ENCODE results near the gene CLDN20.

The CLDN20 gene

GRCh38 chr6:155219299-155219698 is 44.5 kb upstream of the CLDN20 start:
- no peak overlapping the region for H3K4me2 ChIP-seq (ENCODE audit: insufficient read depth, low read length, poor library complexity, severe bottlenecking)
- H4K8ac ChIP-seq (ENCODE audit: low read depth, low read length): no peak overlapping the region
- H3K79me1 ChIP-seq (ENCODE audit: low read depth, low read length): no peaks in the 10 kb centered on the region
- no peak overlapping the region for H2BK12ac ChIP-seq (ENCODE audit: low read length)
- peaks cover 0 to 43% of the 10 kb centered on the region in 2 donors for H3K36me3 ChIP-seq (replicated peaks in 1 of 2; ENCODE audit: control insufficient read depth in 2 of 2, insufficient read depth in 2 of 2, low read length in 2 of 2)
- no peak for DNase-seq (ENCODE audit: low spot score)
- no peak overlapping the region for H3K18ac ChIP-seq (ENCODE audit: low read length)
- H2BK15ac ChIP-seq (ENCODE audit: low read length): no peak overlapping the region
- H3K4ac ChIP-seq (ENCODE audit: low read length): no peak overlapping the region
- WGBS, 2 donors (ENCODE audit: extremely low coverage in 2 of 2, insufficient read length in 2 of 2, insufficient replicate concordance in 1 of 2): no CpG with 5 or more reads among the region's 7 CpGs
- H3K9ac ChIP-seq (ENCODE audit: low read depth, low read length, poor library complexity): no peak overlapping the region
- H3K4me3 ChIP-seq (ENCODE audit: low read length in 2 of 2): no peak overlapping the region
- peaks cover 4 to 11% of the 10 kb centered on the region in 2 donors for H3K4me1 ChIP-seq (ENCODE audit: control insufficient read depth in 2 of 2, insufficient read depth in 1 of 2, low read depth in 1 of 2, low read length in 2 of 2)
- no peak overlapping the region for H2BK5ac ChIP-seq (ENCODE audit: low read length)
- H3K27me3 ChIP-seq (ENCODE audit: control insufficient read depth in 3 of 3, insufficient read depth in 3 of 3, low read depth in 1 of 3, low read length in 3 of 3): no peaks in the 10 kb centered on the region
- no peak overlapping the region for H4K91ac ChIP-seq (ENCODE audit: low read depth, low read length, poor library complexity)
- no peak overlapping the region for H3K27ac ChIP-seq (replicated peaks; ENCODE audit: low read length)
- H3K14ac ChIP-seq (ENCODE audit: low read length): no peak overlapping the region
- H2AFZ ChIP-seq (ENCODE audit: low read length): no peak overlapping the region
- H3K9me3 ChIP-seq (replicated peaks in 1 of 2; ENCODE audit: control insufficient read depth in 2 of 2, insufficient read depth in 1 of 2, low read depth in 1 of 2, low read length in 2 of 2): no peaks in the 10 kb centered on the region
- no peak overlapping the region for H2AK5ac ChIP-seq (ENCODE audit: low read depth, low read length)
- H3K23ac ChIP-seq (ENCODE audit: low read depth, low read length, poor library complexity): no peak overlapping the region
- H2BK120ac ChIP-seq (ENCODE audit: low read depth, low read length): no peak overlapping the region

GRCh38 chr6:155219858-155220301 is 43.9 kb upstream of the CLDN20 start:
- no peak overlapping the region for H4K91ac ChIP-seq (ENCODE audit: low read depth, low read length, poor library complexity)
- H3K9me3 ChIP-seq (replicated peaks in 1 of 2; ENCODE audit: control insufficient read depth in 2 of 2, insufficient read depth in 1 of 2, low read depth in 1 of 2, low read length in 2 of 2): no peaks in the 10 kb centered on the region
- WGBS, 2 donors (ENCODE audit: extremely low coverage in 2 of 2, insufficient read length in 2 of 2, insufficient replicate concordance in 1 of 2): no CpG with 5 or more reads among the region's 5 CpGs
- no peak overlapping the region for H3K4me2 ChIP-seq (ENCODE audit: insufficient read depth, low read length, poor library complexity, severe bottlenecking)
- H3K79me1 ChIP-seq (ENCODE audit: low read depth, low read length): no peaks in the 10 kb centered on the region
- no peak overlapping the region for H3K23ac ChIP-seq (ENCODE audit: low read depth, low read length, poor library complexity)
- H3K4me3 ChIP-seq (ENCODE audit: low read length in 2 of 2): no peak overlapping the region
- H2BK15ac ChIP-seq (ENCODE audit: low read length): peak overlapping the region; percentile 21
- no peak overlapping the region for H3K9ac ChIP-seq (ENCODE audit: low read depth, low read length, poor library complexity)
- H3K18ac ChIP-seq (ENCODE audit: low read length): peak overlapping the region; percentile 62
- DNase-seq (ENCODE audit: low spot score): no peak
- H3K14ac ChIP-seq (ENCODE audit: low read length): no peak overlapping the region
- H4K8ac ChIP-seq (ENCODE audit: low read depth, low read length): no peak overlapping the region
- H3K27me3 ChIP-seq (ENCODE audit: control insufficient read depth in 3 of 3, insufficient read depth in 3 of 3, low read depth in 1 of 3, low read length in 3 of 3): no peaks in the 10 kb centered on the region
- peaks cover 0 to 49% of the 10 kb centered on the region in 2 donors for H3K36me3 ChIP-seq (replicated peaks in 1 of 2; ENCODE audit: control insufficient read depth in 2 of 2, insufficient read depth in 2 of 2, low read length in 2 of 2)
- H3K4me1 ChIP-seq (ENCODE audit: control insufficient read depth in 2 of 2, insufficient read depth in 1 of 2, low read depth in 1 of 2, low read length in 2 of 2): peaks cover 4 to 11% of the 10 kb centered on the region in 2 donors
- no peak overlapping the region for H3K4ac ChIP-seq (ENCODE audit: low read length)
- no peak overlapping the region for H3K27ac ChIP-seq (replicated peaks; ENCODE audit: low read length)
- H2AK5ac ChIP-seq (ENCODE audit: low read depth, low read length): peak overlapping the region; percentile 51
- H2BK5ac ChIP-seq (ENCODE audit: low read length): no peak overlapping the region
- no peak overlapping the region for H2BK120ac ChIP-seq (ENCODE audit: low read depth, low read length)
- H2BK12ac ChIP-seq (ENCODE audit: low read length): no peak overlapping the region
- no peak overlapping the region for H2AFZ ChIP-seq (ENCODE audit: low read length)

- H3K9me3 ChIP-seq (replicated peaks in 1 of 2; ENCODE audit: control insufficient read depth in 2 of 2, insufficient read depth in 1 of 2, low read depth in 1 of 2, low read length in 2 of 2): peaks cover 0 to 2% of the 10 kb centered on the region in 2 donors
- no peaks in the 10 kb centered on the region for H3K27me3 ChIP-seq (ENCODE audit: control insufficient read depth in 3 of 3, insufficient read depth in 3 of 3, low read depth in 1 of 3, low read length in 3 of 3)
- H3K4me3 ChIP-seq (ENCODE audit: low read length in 2 of 2): no peak overlapping the region
- H2BK120ac ChIP-seq (ENCODE audit: low read depth, low read length): no peak overlapping the region
- no peak overlapping the region for H2AFZ ChIP-seq (ENCODE audit: low read length)
- no peak overlapping the region for H3K9ac ChIP-seq (ENCODE audit: low read depth, low read length, poor library complexity)
- WGBS, 2 donors (ENCODE audit: extremely low coverage in 2 of 2, insufficient read length in 2 of 2, insufficient replicate concordance in 1 of 2): no CpG with 5 or more reads among the region's 4 CpGs
- no peak overlapping the region for H3K4me2 ChIP-seq (ENCODE audit: insufficient read depth, low read length, poor library complexity, severe bottlenecking)
- no peak overlapping the region for H2BK12ac ChIP-seq (ENCODE audit: low read length)
- no peak overlapping the region for H2BK15ac ChIP-seq (ENCODE audit: low read length)
- H2BK5ac ChIP-seq (ENCODE audit: low read length): no peak overlapping the region
- H3K27ac ChIP-seq (replicated peaks; ENCODE audit: low read length): no peak overlapping the region
- peaks cover 0 to 58% of the 10 kb centered on the region in 2 donors for H3K36me3 ChIP-seq (replicated peaks in 1 of 2; ENCODE audit: control insufficient read depth in 2 of 2, insufficient read depth in 2 of 2, low read length in 2 of 2)
- no peak for DNase-seq (ENCODE audit: low spot score)
- H2AK5ac ChIP-seq (ENCODE audit: low read depth, low read length): no peak overlapping the region
- H3K14ac ChIP-seq (ENCODE audit: low read length): no peak overlapping the region
- H3K4ac ChIP-seq (ENCODE audit: low read length): no peak overlapping the region
- H3K79me1 ChIP-seq (ENCODE audit: low read depth, low read length): no peaks in the 10 kb centered on the region
- no peak overlapping the region for H3K18ac ChIP-seq (ENCODE audit: low read length)
- H4K8ac ChIP-seq (ENCODE audit: low read depth, low read length): no peak overlapping the region
- no peak overlapping the region for H4K91ac ChIP-seq (ENCODE audit: low read depth, low read length, poor library complexity)
- peaks cover 4 to 11% of the 10 kb centered on the region in 2 donors for H3K4me1 ChIP-seq (ENCODE audit: control insufficient read depth in 2 of 2, insufficient read depth in 1 of 2, low read depth in 1 of 2, low read length in 2 of 2)
- H3K23ac ChIP-seq (ENCODE audit: low read depth, low read length, poor library complexity): no peak overlapping the region
Measured at GRCh38 chr6:155221086-155221485, 42.7 kb upstream of the CLDN20 start.

GRCh38 chr6:155222506-155222905 is 41.3 kb upstream of the CLDN20 start:
- Histone ChIP-seq H4K8ac (ENCODE audit: low read depth, low read length) (no peak overlapping the region), H3K4me1 (ENCODE audit: control insufficient read depth in 2 of 2, insufficient read depth in 1 of 2, low read depth in 1 of 2, low read length in 2 of 2) (peaks cover 0 to 6% of the 10 kb centered on the region in 2 donors), H3K9me3 (replicated peaks in 1 of 2; ENCODE audit: control insufficient read depth in 2 of 2, insufficient read depth in 1 of 2, low read depth in 1 of 2, low read length in 2 of 2) (peaks cover 0 to 5% of the 10 kb centered on the region in 2 donors), H2BK120ac (ENCODE audit: low read depth, low read length) (no peak overlapping the region), H3K4ac (ENCODE audit: low read length) (no peak overlapping the region), H3K18ac (ENCODE audit: low read length) (no peak overlapping the region), H3K79me1 (ENCODE audit: low read depth, low read length) (no peaks in the 10 kb centered on the region), H2AFZ (ENCODE audit: low read length) (no peak overlapping the region), H3K14ac (ENCODE audit: low read length) (no peak overlapping the region), H4K91ac (ENCODE audit: low read depth, low read length, poor library complexity) (no peak overlapping the region), H3K27me3 (ENCODE audit: control insufficient read depth in 3 of 3, insufficient read depth in 3 of 3, low read depth in 1 of 3, low read length in 3 of 3) (no peaks in the 10 kb centered on the region), H3K23ac (ENCODE audit: low read depth, low read length, poor library complexity) (no peak overlapping the region), H3K9ac (ENCODE audit: low read depth, low read length, poor library complexity) (no peak overlapping the region), H2BK5ac (ENCODE audit: low read length) (no peak overlapping the region), H3K4me2 (ENCODE audit: insufficient read depth, low read length, poor library complexity, severe bottlenecking) (no peak overlapping the region), H2BK12ac (ENCODE audit: low read length) (no peak overlapping the region), H2AK5ac (ENCODE audit: low read depth, low read length) (no peak overlapping the region), H3K27ac (replicated peaks; ENCODE audit: low read length) (no peak overlapping the region), H2BK15ac (ENCODE audit: low read length) (no peak overlapping the region), H3K36me3 (replicated peaks in 1 of 2; ENCODE audit: control insufficient read depth in 2 of 2, insufficient read depth in 2 of 2, low read length in 2 of 2) (peaks cover 0 to 66% of the 10 kb centered on the region in 2 donors), H3K4me3 (ENCODE audit: low read length in 2 of 2) (no peak overlapping the region)
- no CpG with 5 or more reads among the region's 4 CpGs for WGBS, 2 donors (ENCODE audit: extremely low coverage in 2 of 2, insufficient read length in 2 of 2, insufficient replicate concordance in 1 of 2)
- no peak for DNase-seq (ENCODE audit: low spot score)

Measured in neuronal stem cell (in vitro differentiated cells).